Neutrophil (primary cell): ENCODE data around the gene NF1.

Experiments used
- H3K27ac ChIP-seq: fragments of 200-600 bp; sonication (generic); 2 replicates; pipeline ENCODE4 v1.5.1; 2016; ENCODE audit warnings: mild to moderate bottlenecking, moderate library complexity
- H3K27me3 ChIP-seq: fragments of 200-600 bp; sonication (generic); 2 replicates; pipeline ENCODE4 v1.6.0; 2016; ENCODE audit warnings: mild to moderate bottlenecking
- H3K36me3 ChIP-seq: fragments of 200-600 bp; sonication (generic); 2 replicates; pipeline ENCODE4 v1.5.1; 2017
- H3K4me1 ChIP-seq, 2 experiments: fragments of 200-600 bp in 1 of 2; sonication (generic) in 1 of 2; 1 replicate in 1 of 2; 2 replicates in 1 of 2; pipeline versions ENCODE4 v1.5.1 to v1.6.1; 2013 to 2016; ENCODE audit warnings: low read depth in 1 of 2, low read length in 1 of 2, mild to moderate bottlenecking in 1 of 2, moderate library complexity in 1 of 2; ENCODE audit not compliant: control insufficient read depth in 1 of 2, insufficient read depth in 1 of 2
- H3K4me3 ChIP-seq, 2 experiments: fragments of 200-600 bp in 1 of 2; sonication (generic) in 1 of 2; 1 replicate in 1 of 2; 2 replicates in 1 of 2; pipeline ENCODE4 v1.5.1; 2013 to 2016; ENCODE audit warnings: low read depth in 1 of 2, low read length in 1 of 2, mild to moderate bottlenecking in 1 of 2, moderate library complexity in 1 of 2
- H3K9me3 ChIP-seq: fragments of 200-600 bp; sonication (generic); 2 replicates; pipeline ENCODE4 v1.5.1; 2016
- CTCF ChIP-seq: fragments of 200-600 bp; sonication (generic); IDR thresholded peaks from 2 replicates; pipeline ENCODE4 v1.5.1; 2016; ENCODE audit warnings: antibody characterized with exemption

NF1 gene

DNA sequence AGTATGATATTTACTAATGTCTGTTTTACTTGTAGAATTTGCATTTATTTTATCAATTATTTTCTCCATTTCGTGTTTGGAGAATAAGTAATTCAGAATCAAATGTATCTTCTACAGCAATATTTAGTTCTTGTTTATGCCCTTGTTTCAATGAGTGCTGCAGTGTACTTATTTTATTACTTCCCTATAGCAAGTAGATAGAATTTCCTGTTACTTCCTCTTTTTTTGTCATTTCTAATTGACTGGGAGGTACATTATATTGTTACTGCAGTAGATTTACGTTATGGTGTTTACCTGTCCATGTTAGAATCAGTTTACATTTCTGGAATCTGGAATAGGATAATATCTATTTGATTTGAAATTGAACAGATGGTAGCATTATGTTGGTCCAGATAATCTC is 131.1 kb downstream of the NF1 start:
- H3K36me3 ChIP-seq: peaks cover 10% of the 10 kb centered on the region
- H3K27ac ChIP-seq: peak overlapping the region; percentile 70
- no peaks in the 10 kb centered on the region for H3K9me3 ChIP-seq
- H3K4me1 ChIP-seq: peaks cover 20 to 24% of the 10 kb centered on the region in 2 experiments
- H3K4me3 ChIP-seq: peak overlapping the region in 1 of 2 experiments; percentile 17
- no peaks in the 10 kb centered on the region for H3K27me3 ChIP-seq
- TF ChIP-seq CTCF: no peak

- no peaks in the 10 kb centered on the region for H3K9me3 ChIP-seq
- H3K36me3 ChIP-seq: peaks cover 10% of the 10 kb centered on the region
- H3K4me3 ChIP-seq: peak overlapping the region in 1 of 2 experiments; percentile 17
- H3K4me1 ChIP-seq: peaks cover 20 to 24% of the 10 kb centered on the region in 2 experiments
- peak overlapping the region; percentile 70 for H3K27ac ChIP-seq
- H3K27me3 ChIP-seq: no peaks in the 10 kb centered on the region
- TF ChIP-seq CTCF: peak; percentile 14
Measured at GRCh38 chr17:31226373-31226772, 131.6 kb downstream of the NF1 start.

DNA sequence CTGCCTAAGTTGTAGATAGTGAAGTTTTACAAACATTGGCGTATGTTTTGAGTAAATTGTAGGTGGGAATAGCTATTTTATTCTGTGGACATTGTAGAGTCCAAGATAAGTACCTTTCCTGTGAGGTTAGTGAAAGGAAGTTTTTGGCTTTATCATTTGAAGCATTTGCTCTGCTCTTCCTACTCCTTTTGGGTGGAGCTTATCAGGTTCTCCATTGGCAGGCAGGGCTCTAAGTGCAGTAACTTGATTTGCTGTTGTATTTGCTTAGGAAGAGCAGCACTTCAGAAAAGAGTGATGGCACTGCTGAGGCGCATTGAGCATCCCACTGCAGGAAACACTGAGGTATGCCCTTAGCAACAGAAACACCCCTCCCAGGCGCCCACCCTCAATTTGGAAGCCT is 132.2 kb downstream of the NF1 start:
- Histone ChIP-seq H3K27ac (peak overlapping the region; percentile 70), H3K4me3 (no peak overlapping the region), H3K27me3 (no peaks in the 10 kb centered on the region), H3K9me3 (no peaks in the 10 kb centered on the region), H3K4me1 (peaks cover 20 to 24% of the 10 kb centered on the region in 2 experiments), H3K36me3 (peaks cover 10% of the 10 kb centered on the region)
- no peak for TF ChIP-seq CTCF

DNA sequence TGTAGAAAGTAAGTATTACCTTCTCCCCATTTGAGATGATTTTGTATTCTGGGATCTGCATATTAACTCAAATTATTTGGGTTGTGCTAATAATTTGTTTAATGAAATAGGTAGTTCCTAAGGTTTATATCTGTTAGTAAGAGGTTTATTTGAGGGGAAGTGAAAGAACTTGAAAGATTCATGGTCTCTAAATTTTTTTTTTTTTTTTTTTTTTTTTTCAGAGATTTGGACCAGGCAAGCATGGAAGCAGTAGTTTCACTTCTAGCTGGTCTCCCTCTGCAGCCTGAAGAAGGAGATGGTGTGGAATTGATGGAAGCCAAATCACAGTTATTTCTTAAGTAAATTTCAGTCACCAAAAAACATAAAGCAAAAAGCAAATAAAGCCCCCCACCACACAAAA is 137.1 kb downstream of the NF1 start:
- TF ChIP-seq CTCF: no peak
- H3K27ac ChIP-seq: no peak overlapping the region
- peaks cover 30% of the 10 kb centered on the region for H3K36me3 ChIP-seq
- no peaks in the 10 kb centered on the region for H3K27me3 ChIP-seq
- no peak overlapping the region for H3K4me3 ChIP-seq
- peaks cover 2 to 7% of the 10 kb centered on the region in 2 experiments for H3K4me1 ChIP-seq
- no peaks in the 10 kb centered on the region for H3K9me3 ChIP-seq

- H3K9me3 ChIP-seq: no peaks in the 10 kb centered on the region
- H3K4me3 ChIP-seq: no peak overlapping the region
- H3K27me3 ChIP-seq: no peaks in the 10 kb centered on the region
- TF ChIP-seq CTCF: no peak
- H3K4me1 ChIP-seq: no peaks in the 10 kb centered on the region
- H3K27ac ChIP-seq: no peak overlapping the region
- peaks cover 20% of the 10 kb centered on the region for H3K36me3 ChIP-seq
Measured at GRCh38 chr17:31235110-31235509, 140.3 kb downstream of the NF1 start.

GRCh38 chr17:31236137-31236536 is 141.4 kb downstream of the NF1 start:
- H3K27ac ChIP-seq: no peak overlapping the region
- peaks cover 20% of the 10 kb centered on the region for H3K36me3 ChIP-seq
- no peaks in the 10 kb centered on the region for H3K27me3 ChIP-seq
- H3K4me3 ChIP-seq: no peak overlapping the region
- peaks cover under 1 to 3% of the 10 kb centered on the region in 2 experiments for H3K4me1 ChIP-seq
- no peaks in the 10 kb centered on the region for H3K9me3 ChIP-seq
- no peak for TF ChIP-seq CTCF
